Neural progenitor cell (in vitro differentiated cells): ENCODE data around the gene ANO10.

Experiments
- EZH2 ChIP-seq: fragments of 200-600 bp; sonication (generic); IDR thresholded peaks from 2 replicates; pipeline ENCODE4 v1.6.1; 2017; ENCODE audit warnings: antibody characterized with exemption, mild to moderate bottlenecking, moderate library complexity
- TF ChIP-seq, protein P1 (sequence below): fragments of 200-600 bp; sonication (generic); IDR thresholded peaks from 2 replicates; pipeline ENCODE4 v1.5.1; 2017; ENCODE audit warnings: antibody characterized with exemption, mild to moderate bottlenecking

DNA sequence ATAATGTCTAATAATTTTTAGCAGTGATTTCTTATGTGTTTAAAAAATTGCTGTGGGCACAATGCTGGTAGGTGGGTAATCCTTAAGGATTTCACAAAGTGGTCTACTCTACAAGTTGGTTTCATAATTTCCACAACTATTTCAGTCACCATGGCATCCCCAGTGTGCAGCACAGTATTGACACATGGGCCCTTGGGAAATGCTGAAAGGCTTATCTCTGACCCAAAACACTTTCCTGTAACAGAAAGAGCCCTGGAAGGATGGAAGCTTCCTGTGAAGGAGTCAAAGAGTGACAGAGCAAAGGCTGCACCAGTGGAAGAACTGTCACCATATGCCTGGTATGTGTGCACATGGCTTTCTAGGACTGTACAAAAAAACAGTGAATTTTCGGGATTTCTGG, 153.7 kb downstream of the ANO10 start:
- no peak for TF ChIP-seq EZH2
- TF ChIP-seq, protein P1, sequence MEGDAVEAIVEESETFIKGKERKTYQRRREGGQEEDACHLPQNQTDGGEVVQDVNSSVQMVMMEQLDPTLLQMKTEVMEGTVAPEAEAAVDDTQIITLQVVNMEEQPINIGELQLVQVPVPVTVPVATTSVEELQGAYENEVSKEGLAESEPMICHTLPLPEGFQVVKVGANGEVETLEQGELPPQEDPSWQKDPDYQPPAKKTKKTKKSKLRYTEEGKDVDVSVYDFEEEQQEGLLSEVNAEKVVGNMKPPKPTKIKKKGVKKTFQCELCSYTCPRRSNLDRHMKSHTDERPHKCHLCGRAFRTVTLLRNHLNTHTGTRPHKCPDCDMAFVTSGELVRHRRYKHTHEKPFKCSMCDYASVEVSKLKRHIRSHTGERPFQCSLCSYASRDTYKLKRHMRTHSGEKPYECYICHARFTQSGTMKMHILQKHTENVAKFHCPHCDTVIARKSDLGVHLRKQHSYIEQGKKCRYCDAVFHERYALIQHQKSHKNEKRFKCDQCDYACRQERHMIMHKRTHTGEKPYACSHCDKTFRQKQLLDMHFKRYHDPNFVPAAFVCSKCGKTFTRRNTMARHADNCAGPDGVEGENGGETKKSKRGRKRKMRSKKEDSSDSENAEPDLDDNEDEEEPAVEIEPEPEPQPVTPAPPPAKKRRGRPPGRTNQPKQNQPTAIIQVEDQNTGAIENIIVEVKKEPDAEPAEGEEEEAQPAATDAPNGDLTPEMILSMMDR = no peak
